Measurements from ENCODE around the gene HDC.

HDC gene

DNA sequence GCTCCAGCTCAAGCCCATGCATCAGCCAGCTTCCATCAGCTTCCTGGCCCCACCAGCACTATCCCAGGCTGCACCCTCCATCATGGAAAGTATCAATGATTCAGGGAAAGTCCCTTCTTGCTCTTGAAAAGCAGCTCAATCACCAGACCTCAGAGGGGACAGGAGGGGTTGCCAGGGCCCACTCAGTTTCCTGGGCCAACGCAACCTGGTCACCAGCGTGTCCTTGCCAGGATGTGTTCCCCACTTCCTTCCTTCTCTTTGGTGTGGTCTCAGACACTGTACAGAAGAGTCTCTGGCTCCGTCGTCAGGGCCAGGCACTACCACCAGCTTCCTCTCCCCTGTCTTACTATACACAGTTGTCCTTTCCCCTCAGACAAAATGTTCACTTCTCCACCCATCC lies 3.0 kb downstream of the HDC start:
- 97% methylated on average over 4 of the region's 4 CpGs for WGBS
- Histone ChIP-seq H4K91ac (ENCODE audit: low read length) (no peak overlapping the region), H3K27me3 (ENCODE audit: control insufficient read depth in 1 of 2, insufficient read depth in 1 of 2, low read length in 2 of 2) (peaks cover 12 to 47% of the 10 kb centered on the region in 2 experiments), H2BK15ac (ENCODE audit: low read depth, poor library complexity, severe bottlenecking) (no peak overlapping the region), H3K27ac (ENCODE audit: low read length, poor library complexity, severe bottlenecking) (no peak overlapping the region), H3K79me1 (replicated peaks; ENCODE audit: low read length, poor library complexity, severe bottlenecking) (no peaks in the 10 kb centered on the region), H3K4me1 (ENCODE audit: control insufficient read depth, insufficient read depth, low read depth, low read length) (no peaks in the 10 kb centered on the region), H3K4ac (ENCODE audit: low read depth in 1 of 2, low read length in 2 of 2) (no peak overlapping the region), H2AFZ (ENCODE audit: low read depth, low read length) (no peak overlapping the region), H3K9me3 (ENCODE audit: control insufficient read depth, low read length) (no peaks in the 10 kb centered on the region), H2BK12ac (ENCODE audit: low read length in 2 of 2) (no peak overlapping the region), H3K23ac (ENCODE audit: low read length in 2 of 2) (no peak overlapping the region), H3K4me3 (ENCODE audit: insufficient read depth in 1 of 2, low read depth in 1 of 2, low read length in 2 of 2) (no peak overlapping the region), H3K36me3 (ENCODE audit: control insufficient read depth in 1 of 2, insufficient read depth in 2 of 2, low read depth in 1 of 2, low read length in 2 of 2) (no peaks in the 10 kb centered on the region), H2BK5ac (ENCODE audit: low read depth, low read length, poor library complexity, severe bottlenecking) (no peak overlapping the region), H3K18ac (ENCODE audit: low read depth in 1 of 2, low read length in 2 of 2) (no peak overlapping the region), H3K9ac (ENCODE audit: low read length) (no peak overlapping the region), H3K4me2 (ENCODE audit: low read length, poor library complexity, severe bottlenecking) (no peak overlapping the region), H2BK120ac (ENCODE audit: low read depth, low read length) (no peak overlapping the region), H3K14ac (ENCODE audit: low read length in 2 of 2) (no peak overlapping the region), H2AK5ac (ENCODE audit: low read length, severe bottlenecking) (no peak overlapping the region), H4K8ac (ENCODE audit: low read length) (no peak overlapping the region)
- DNase-seq: no peak

DNA sequence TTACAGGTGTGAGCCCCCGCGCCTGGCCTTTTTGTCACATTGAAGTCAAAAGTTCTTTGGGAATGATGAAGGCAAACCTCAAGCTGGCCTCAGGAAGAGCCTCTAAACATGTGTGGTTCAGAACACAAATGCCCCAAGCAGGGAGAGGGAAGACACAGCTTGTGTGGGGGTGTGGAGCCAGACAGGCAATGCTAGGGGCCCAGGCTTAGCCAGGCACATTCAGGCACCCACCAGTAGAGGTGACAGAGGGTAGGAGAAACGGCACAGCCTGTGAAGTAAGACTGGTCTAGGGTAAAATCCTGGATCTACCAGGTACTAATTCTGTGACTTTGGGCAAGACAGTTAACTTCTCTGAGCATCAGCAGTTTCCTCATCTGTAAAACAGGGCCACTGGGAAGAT lies 3.5 kb downstream of the HDC start:
- H2AK5ac ChIP-seq (ENCODE audit: low read length, severe bottlenecking): no peak overlapping the region
- H3K36me3 ChIP-seq (ENCODE audit: control insufficient read depth in 1 of 2, insufficient read depth in 2 of 2, low read depth in 1 of 2, low read length in 2 of 2): no peaks in the 10 kb centered on the region
- H3K9me3 ChIP-seq (ENCODE audit: control insufficient read depth, low read length): no peaks in the 10 kb centered on the region
- no peaks in the 10 kb centered on the region for H3K79me1 ChIP-seq (replicated peaks; ENCODE audit: low read length, poor library complexity, severe bottlenecking)
- no peak overlapping the region for H4K8ac ChIP-seq (ENCODE audit: low read length)
- no peaks in the 10 kb centered on the region for H3K4me1 ChIP-seq (ENCODE audit: control insufficient read depth, insufficient read depth, low read depth, low read length)
- no peak overlapping the region for H2AFZ ChIP-seq (ENCODE audit: low read depth, low read length)
- no peak overlapping the region for H2BK12ac ChIP-seq (ENCODE audit: low read length in 2 of 2)
- no peak overlapping the region for H2BK5ac ChIP-seq (ENCODE audit: low read depth, low read length, poor library complexity, severe bottlenecking)
- H3K9ac ChIP-seq (ENCODE audit: low read length): no peak overlapping the region
- no peak for DNase-seq
- no peak overlapping the region for H3K4me2 ChIP-seq (ENCODE audit: low read length, poor library complexity, severe bottlenecking)
- H3K4ac ChIP-seq (ENCODE audit: low read depth in 1 of 2, low read length in 2 of 2): no peak overlapping the region
- H3K4me3 ChIP-seq (ENCODE audit: insufficient read depth in 1 of 2, low read depth in 1 of 2, low read length in 2 of 2): no peak overlapping the region
- 92% methylated on average over 3 of the region's 3 CpGs for WGBS
- no peak overlapping the region for H3K18ac ChIP-seq (ENCODE audit: low read depth in 1 of 2, low read length in 2 of 2)
- H3K14ac ChIP-seq (ENCODE audit: low read length in 2 of 2): no peak overlapping the region
- no peak overlapping the region for H3K27ac ChIP-seq (ENCODE audit: low read length, poor library complexity, severe bottlenecking)
- no peak overlapping the region for H2BK15ac ChIP-seq (ENCODE audit: low read depth, poor library complexity, severe bottlenecking)
- no peak overlapping the region for H4K91ac ChIP-seq (ENCODE audit: low read length)
- H3K27me3 ChIP-seq (ENCODE audit: control insufficient read depth in 1 of 2, insufficient read depth in 1 of 2, low read length in 2 of 2): peaks cover 16 to 47% of the 10 kb centered on the region in 2 experiments
- no peak overlapping the region for H3K23ac ChIP-seq (ENCODE audit: low read length in 2 of 2)
- no peak overlapping the region for H2BK120ac ChIP-seq (ENCODE audit: low read depth, low read length)

DNA sequence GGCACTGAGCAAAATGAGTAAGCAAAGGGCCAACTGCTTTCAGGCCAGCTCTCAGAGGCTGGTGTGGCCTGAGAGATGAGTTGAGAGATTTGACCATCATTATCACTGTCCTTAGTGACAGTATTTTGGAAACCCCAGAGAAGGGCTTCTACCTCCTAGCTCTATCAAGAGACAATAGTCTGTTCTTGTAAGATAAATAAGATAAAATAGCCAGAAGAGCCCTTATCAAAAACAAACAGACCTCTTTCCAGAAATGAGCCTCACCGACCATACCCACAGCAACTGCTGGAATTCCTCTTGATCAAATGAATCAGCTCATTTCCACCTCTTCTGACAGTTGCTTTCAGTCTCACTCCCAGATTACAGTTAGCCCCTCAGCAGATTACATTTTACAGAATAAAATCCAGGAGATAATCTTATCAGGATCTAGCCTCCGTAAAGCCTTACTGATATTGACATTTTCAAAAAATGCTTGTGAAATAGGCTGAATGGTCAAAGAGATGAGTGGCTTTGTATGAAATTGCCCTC lies 4.5 kb downstream of the HDC start:
- H3K4me2 ChIP-seq (ENCODE audit: low read length, poor library complexity, severe bottlenecking): no peak overlapping the region
- H3K4me3 ChIP-seq (ENCODE audit: insufficient read depth in 1 of 2, low read depth in 1 of 2, low read length in 2 of 2): no peak overlapping the region
- H2AFZ ChIP-seq (ENCODE audit: low read depth, low read length): no peak overlapping the region
- H2BK120ac ChIP-seq (ENCODE audit: low read depth, low read length): no peak overlapping the region
- H3K27me3 ChIP-seq (ENCODE audit: control insufficient read depth in 1 of 2, insufficient read depth in 1 of 2, low read length in 2 of 2): peaks cover 17 to 43% of the 10 kb centered on the region in 2 experiments
- DNase-seq: no peak
- H3K14ac ChIP-seq (ENCODE audit: low read length in 2 of 2): no peak overlapping the region
- no peaks in the 10 kb centered on the region for H3K79me1 ChIP-seq (replicated peaks; ENCODE audit: low read length, poor library complexity, severe bottlenecking)
- no peak overlapping the region for H2BK15ac ChIP-seq (ENCODE audit: low read depth, poor library complexity, severe bottlenecking)
- no peaks in the 10 kb centered on the region for H3K4me1 ChIP-seq (ENCODE audit: control insufficient read depth, insufficient read depth, low read depth, low read length)
- no peak overlapping the region for H3K4ac ChIP-seq (ENCODE audit: low read depth in 1 of 2, low read length in 2 of 2)
- no peak overlapping the region for H2AK5ac ChIP-seq (ENCODE audit: low read length, severe bottlenecking)
- 84% methylated on average over 2 of the region's 2 CpGs for WGBS
- H3K9me3 ChIP-seq (ENCODE audit: control insufficient read depth, low read length): no peaks in the 10 kb centered on the region
- no peak overlapping the region for H3K9ac ChIP-seq (ENCODE audit: low read length)
- no peak overlapping the region for H4K91ac ChIP-seq (ENCODE audit: low read length)
- H3K27ac ChIP-seq (ENCODE audit: low read length, poor library complexity, severe bottlenecking): no peak overlapping the region
- H4K8ac ChIP-seq (ENCODE audit: low read length): no peak overlapping the region
- no peaks in the 10 kb centered on the region for H3K36me3 ChIP-seq (ENCODE audit: control insufficient read depth in 1 of 2, insufficient read depth in 2 of 2, low read depth in 1 of 2, low read length in 2 of 2)
- no peak overlapping the region for H3K18ac ChIP-seq (ENCODE audit: low read depth in 1 of 2, low read length in 2 of 2)
- no peak overlapping the region for H2BK5ac ChIP-seq (ENCODE audit: low read depth, low read length, poor library complexity, severe bottlenecking)
- no peak overlapping the region for H3K23ac ChIP-seq (ENCODE audit: low read length in 2 of 2)
- no peak overlapping the region for H2BK12ac ChIP-seq (ENCODE audit: low read length in 2 of 2)

DNA sequence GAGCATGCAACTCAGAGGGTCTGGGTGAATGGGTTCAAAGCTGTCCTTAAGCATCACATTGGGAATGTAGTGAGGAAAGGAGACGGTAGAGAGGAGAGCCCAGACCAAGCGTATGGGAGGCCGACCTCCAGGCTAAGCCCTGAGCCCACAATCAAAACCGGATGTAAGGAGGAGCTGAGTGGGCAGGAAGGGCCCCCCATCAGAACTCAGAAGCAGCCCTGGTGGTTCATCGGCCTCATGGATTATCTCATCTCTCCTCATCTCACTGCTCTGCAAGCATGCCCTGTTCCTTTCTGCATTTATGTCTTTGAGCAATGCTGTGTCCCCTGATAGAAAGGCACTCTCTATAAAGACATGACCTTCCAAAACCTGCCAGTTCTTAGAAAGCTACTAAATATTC lies 6.2 kb downstream of the HDC start:
- H3K23ac ChIP-seq (ENCODE audit: low read length in 2 of 2): no peak overlapping the region
- H2BK5ac ChIP-seq (ENCODE audit: low read depth, low read length, poor library complexity, severe bottlenecking): no peak overlapping the region
- H3K9me3 ChIP-seq (ENCODE audit: control insufficient read depth, low read length): no peaks in the 10 kb centered on the region
- no peak overlapping the region for H2BK12ac ChIP-seq (ENCODE audit: low read length in 2 of 2)
- no peak overlapping the region for H3K18ac ChIP-seq (ENCODE audit: low read depth in 1 of 2, low read length in 2 of 2)
- no peak overlapping the region for H3K4me2 ChIP-seq (ENCODE audit: low read length, poor library complexity, severe bottlenecking)
- DNase-seq: no peak
- no peak overlapping the region for H3K9ac ChIP-seq (ENCODE audit: low read length)
- no peak overlapping the region for H4K8ac ChIP-seq (ENCODE audit: low read length)
- peaks cover 6 to 33% of the 10 kb centered on the region in 2 experiments for H3K27me3 ChIP-seq (ENCODE audit: control insufficient read depth in 1 of 2, insufficient read depth in 1 of 2, low read length in 2 of 2)
- H3K4me3 ChIP-seq (ENCODE audit: insufficient read depth in 1 of 2, low read depth in 1 of 2, low read length in 2 of 2): no peak overlapping the region
- 96% methylated on average over 5 of the region's 5 CpGs for WGBS
- no peaks in the 10 kb centered on the region for H3K36me3 ChIP-seq (ENCODE audit: control insufficient read depth in 1 of 2, insufficient read depth in 2 of 2, low read depth in 1 of 2, low read length in 2 of 2)
- H3K79me1 ChIP-seq (replicated peaks; ENCODE audit: low read length, poor library complexity, severe bottlenecking): no peaks in the 10 kb centered on the region
- H3K27ac ChIP-seq (ENCODE audit: low read length, poor library complexity, severe bottlenecking): no peak overlapping the region
- H2AK5ac ChIP-seq (ENCODE audit: low read length, severe bottlenecking): no peak overlapping the region
- no peak overlapping the region for H4K91ac ChIP-seq (ENCODE audit: low read length)
- no peak overlapping the region for H2BK15ac ChIP-seq (ENCODE audit: low read depth, poor library complexity, severe bottlenecking)
- H3K14ac ChIP-seq (ENCODE audit: low read length in 2 of 2): no peak overlapping the region
- H2AFZ ChIP-seq (ENCODE audit: low read depth, low read length): no peak overlapping the region
- H3K4ac ChIP-seq (ENCODE audit: low read depth in 1 of 2, low read length in 2 of 2): no peak overlapping the region
- no peak overlapping the region for H2BK120ac ChIP-seq (ENCODE audit: low read depth, low read length)
- H3K4me1 ChIP-seq (ENCODE audit: control insufficient read depth, insufficient read depth, low read depth, low read length): no peaks in the 10 kb centered on the region

Data from mesenchymal stem cell (in vitro differentiated cells and primary cell).